ENCODE measurements around the gene LRP1B. TPM values are rescaled to one million over a fixed set of nuclear protein-coding genes. Genes with fewer than 3 reads are reported as not detected.

Gene LRP1B
- total RNA-seq, 1 donor from 2014 or later, result 0.38 TPM

GRCh38 chr2:140247451-140248195 is 1883.2 kb downstream of the LRP1B start:
- DNase-seq (ENCODE audit: low read depth), result no peak

GRCh38 chr2:140246957-140247356 is 1883.9 kb downstream of the LRP1B start:
- DNase-seq (ENCODE audit: low read depth), result no peak
- no peaks in the 10 kb centered on the region for H3K36me3 ChIP-seq (ENCODE audit: control insufficient read depth, insufficient read depth, low read length)
- no peak for TF ChIP-seq CTCF (IDR thresholded peaks at IDR 0.05; ENCODE audit: insufficient read depth, low read length, poor library complexity, severe bottlenecking)
- no peaks in the 10 kb centered on the region for H3K27me3 ChIP-seq (ENCODE audit: control insufficient read depth, insufficient read depth, low read length)
- H3K4me3 ChIP-seq (ENCODE audit: low read depth, low read length), result no peak overlapping the region

More at GRCh38 chr2:140247451-140248195, 1883.2 kb downstream of the LRP1B start:
- no peaks in the 10 kb centered on the region for H3K27me3 ChIP-seq (ENCODE audit: control insufficient read depth, insufficient read depth, low read length)
- H3K36me3 ChIP-seq (ENCODE audit: control insufficient read depth, insufficient read depth, low read length), result no peaks in the 10 kb centered on the region
- H3K4me3 ChIP-seq (ENCODE audit: low read depth, low read length), result no peak overlapping the region
- TF ChIP-seq CTCF (IDR thresholded peaks at IDR 0.05; ENCODE audit: insufficient read depth, low read length, poor library complexity, severe bottlenecking), result no peak

- DNase-seq (ENCODE audit: low read depth), result no peak
- Histone ChIP-seq H3K36me3 (ENCODE audit: control insufficient read depth, insufficient read depth, low read length) (no peaks in the 10 kb centered on the region), H3K4me3 (ENCODE audit: low read depth, low read length) (no peak overlapping the region), H3K27me3 (ENCODE audit: control insufficient read depth, insufficient read depth, low read length) (no peaks in the 10 kb centered on the region)
- TF ChIP-seq CTCF (IDR thresholded peaks at IDR 0.05; ENCODE audit: insufficient read depth, low read length, poor library complexity, severe bottlenecking), result no peak
Observed at GRCh38 chr2:140246058-140246457, 1884.8 kb downstream of the LRP1B start.

- Histone ChIP-seq H3K4me3 (ENCODE audit: low read depth, low read length) (no peak overlapping the region), H3K27me3 (ENCODE audit: control insufficient read depth, insufficient read depth, low read length) (no peaks in the 10 kb centered on the region), H3K36me3 (ENCODE audit: control insufficient read depth, insufficient read depth, low read length) (no peaks in the 10 kb centered on the region)
- TF ChIP-seq CTCF (IDR thresholded peaks at IDR 0.05; ENCODE audit: insufficient read depth, low read length, poor library complexity, severe bottlenecking), result peak; percentile 2
- no peak for DNase-seq (ENCODE audit: low read depth)
Observed at GRCh38 chr2:140242889-140243288, 1887.9 kb downstream of the LRP1B start.

GRCh38 chr2:140234116-140234515 is 1896.7 kb downstream of the LRP1B start:
- no peaks in the 10 kb centered on the region for H3K27me3 ChIP-seq (ENCODE audit: control insufficient read depth, insufficient read depth, low read length)
- DNase-seq (ENCODE audit: low read depth), result no peak
- H3K4me3 ChIP-seq (ENCODE audit: low read depth, low read length), result no peak overlapping the region
- no peaks in the 10 kb centered on the region for H3K36me3 ChIP-seq (ENCODE audit: control insufficient read depth, insufficient read depth, low read length)
- no peak for TF ChIP-seq CTCF (IDR thresholded peaks at IDR 0.05; ENCODE audit: insufficient read depth, low read length, poor library complexity, severe bottlenecking)

- TF ChIP-seq CTCF (IDR thresholded peaks at IDR 0.05; ENCODE audit: insufficient read depth, low read length, poor library complexity, severe bottlenecking), result no peak
- H3K27me3 ChIP-seq (ENCODE audit: control insufficient read depth, insufficient read depth, low read length), result no peaks in the 10 kb centered on the region
- no peak overlapping the region for H3K4me3 ChIP-seq (ENCODE audit: low read depth, low read length)
- no peak for DNase-seq (ENCODE audit: low read depth)
- H3K36me3 ChIP-seq (ENCODE audit: control insufficient read depth, insufficient read depth, low read length), result no peaks in the 10 kb centered on the region
Observed at GRCh38 chr2:140210963-140211362, 1919.9 kb downstream of the LRP1B start.

All from kidney epithelial cell (primary cell).